Erythroblast (primary cell): Measurements from ENCODE around the gene NFATC1.

Experiments
- GATA1 ChIP-seq: IDR thresholded peaks from 2 replicates; pipeline ENCODE4 v1.6.1; 2011; ENCODE audit warnings: low read depth, mild to moderate bottlenecking, control low read depth, low read length, moderate library complexity
- POLR2A ChIP-seq: IDR thresholded peaks from 2 replicates; pipeline ENCODE4 v1.6.1; 2011; ENCODE audit warnings: mild to moderate bottlenecking, low read length

DNA sequence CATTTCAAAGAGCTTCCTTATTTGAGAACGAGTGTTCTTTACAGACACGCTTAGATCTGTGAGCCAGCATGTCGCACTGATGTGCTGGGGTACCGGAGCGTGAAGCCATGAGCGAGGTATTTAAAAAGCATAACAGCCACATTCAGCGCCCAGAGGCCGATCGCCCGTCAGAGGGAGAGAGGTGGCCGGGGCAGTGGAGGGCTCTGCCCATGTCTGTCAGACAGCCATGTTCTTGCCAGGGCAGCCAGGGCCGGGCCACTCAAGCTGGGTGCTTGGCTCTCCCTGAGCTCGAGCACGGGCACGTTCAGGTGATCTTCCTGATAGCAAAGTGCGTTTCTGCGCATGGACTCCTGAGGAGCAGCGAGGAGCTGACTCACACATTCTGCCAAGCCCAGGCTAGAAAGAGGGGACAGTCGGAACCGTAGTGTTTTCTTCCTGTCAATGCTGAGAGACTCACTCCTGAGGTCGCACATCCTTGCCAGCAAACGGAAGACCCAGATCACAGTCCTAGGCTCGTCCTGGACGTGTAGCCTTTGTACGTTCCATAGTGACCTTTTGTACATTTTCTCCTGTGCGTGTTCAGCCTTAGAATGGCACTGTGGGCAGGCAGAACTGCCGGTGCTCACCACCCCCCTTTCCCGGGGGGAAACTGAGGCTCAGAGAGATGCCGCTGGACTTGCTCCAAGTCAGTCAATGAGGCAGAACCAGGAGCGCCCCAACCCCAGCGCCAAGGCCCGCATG, 100.7 kb downstream of the NFATC1 start:
- TF ChIP-seq POLR2A, result no peak
- TF ChIP-seq GATA1, result no peak
